CD14-positive monocyte (primary cell): ENCODE results near the gene EVL. TPM values are rescaled to one million over a fixed set of nuclear protein-coding genes. Genes with fewer than 3 reads are reported as not detected.

ENCODE experiments used
- DNase-seq, 3 donors: peaks; one replicate each; pipeline ENCODE4 v3.0.0-alpha.2; 2011 to 2022
- H2AFZ ChIP-seq: 2 replicates; pipeline ENCODE4 v1.6.0; 2012; ENCODE audit warnings: mild to moderate bottlenecking, low read depth, low read length, inconsistent platforms; ENCODE audit not compliant: insufficient read depth, poor library complexity, severe bottlenecking
- H3K27ac ChIP-seq, 2 donors: 1 replicate in 1 of 2; 2 replicates in 1 of 2; pipeline ENCODE4 v1.5.1; 2012 to 2013; ENCODE audit warnings: low read length in 2 of 2, control low read depth in 1 of 2, inconsistent platforms in 1 of 2, low read depth in 1 of 2, mild to moderate bottlenecking in 1 of 2
- H3K27me3 ChIP-seq, 2 donors: one replicate each; pipeline versions ENCODE4 v1.6.0 to v1.6.1; 2011 to 2013; ENCODE audit warnings: low read length in 2 of 2; ENCODE audit not compliant: control insufficient read depth in 2 of 2, insufficient read depth in 2 of 2
- H3K36me3 ChIP-seq, 2 donors: replicated peaks in 1 of 2; 1 replicate in 1 of 2; 2 replicates in 1 of 2; pipeline versions ENCODE4 v1.5.1 to v1.6.1; 2012 to 2013; ENCODE audit warnings: low read length in 2 of 2, control low read depth in 1 of 2, inconsistent platforms in 1 of 2, mild to moderate bottlenecking in 1 of 2; ENCODE audit not compliant: insufficient read depth in 2 of 2, control insufficient read depth in 1 of 2
- H3K4me1 ChIP-seq, 2 donors: 1 replicate in 1 of 2; 2 replicates in 1 of 2; pipeline versions ENCODE4 v1.5.1 to v1.6.1; 2012 to 2013; ENCODE audit warnings: low read length in 2 of 2, control low read depth in 1 of 2, inconsistent platforms in 1 of 2, mild to moderate bottlenecking in 1 of 2, moderate library complexity in 1 of 2; ENCODE audit not compliant: insufficient read depth in 2 of 2, control insufficient read depth in 1 of 2
- H3K4me2 ChIP-seq: replicated peaks from 2 replicates; pipeline ENCODE3; 2012; ENCODE audit warnings: low read length, moderate library complexity, mild to moderate bottlenecking; ENCODE audit not compliant: poor library complexity, severe bottlenecking; ENCODE audit errors: extremely low read depth
- H3K4me3 ChIP-seq, 3 experiments: fragments of 200-600 bp in 1 of 3; sonication (generic) in 1 of 3; replicated peaks in 1 of 3; 1 replicate in 2 of 3; 2 replicates in 1 of 3; pipeline ENCODE4 v1.5.1; 2011 to 2013; ENCODE audit warnings: low read length in 3 of 3, mild to moderate bottlenecking in 3 of 3, control low read depth in 2 of 3, low read depth in 2 of 3, inconsistent platforms in 1 of 3, moderate library complexity in 1 of 3
- H3K79me2 ChIP-seq: 2 replicates; pipeline ENCODE4 v1.6.0; 2012; ENCODE audit warnings: mild to moderate bottlenecking, control low read depth, inconsistent platforms, low read length, moderate library complexity; ENCODE audit not compliant: insufficient read depth
- H3K9ac ChIP-seq: 2 replicates; pipeline ENCODE4 v1.6.0; 2017; ENCODE audit warnings: low read length, mild to moderate bottlenecking; ENCODE audit not compliant: insufficient read depth, poor library complexity, severe bottlenecking
- H3K9me3 ChIP-seq, 2 donors: replicated peaks in 1 of 2; 1 replicate in 1 of 2; 2 replicates in 1 of 2; pipeline versions ENCODE4 v1.5.1 to v1.6.1; 2012 to 2013; ENCODE audit warnings: low read length in 2 of 2, control low read depth in 1 of 2; ENCODE audit not compliant: control insufficient read depth in 1 of 2, insufficient read depth in 1 of 2
- H4K20me1 ChIP-seq: 2 replicates; pipeline ENCODE4 v1.6.0; 2012; ENCODE audit warnings: mild to moderate bottlenecking, low read length, control low read depth, moderate library complexity; ENCODE audit not compliant: insufficient read depth
- H3K27ac Mint-ChIP-seq, 7 donors: one replicate each; pipeline ENCODE4 v1.8.0; 2020; ENCODE audit warnings: mild to moderate bottlenecking in 7 of 7, mixed read lengths in 7 of 7, moderate library complexity in 6 of 7, inconsistent platforms in 2 of 7
- H3K27me3 Mint-ChIP-seq, 3 donors: one replicate each; pipeline ENCODE4 v1.8.0; 2021 to 2022; ENCODE audit warnings: low read depth in 3 of 3, mild to moderate bottlenecking in 3 of 3, mixed read lengths in 3 of 3, moderate library complexity in 3 of 3, inconsistent platforms in 1 of 3
- H3K36me3 Mint-ChIP-seq, 2 donors: one replicate each; pipeline ENCODE4 v1.8.0; 2020; ENCODE audit warnings: mixed read lengths in 2 of 2, inconsistent platforms in 1 of 2, mild to moderate bottlenecking in 1 of 2
- H3K4me1 Mint-ChIP-seq: one replicate; pipeline ENCODE4 v1.8.0; 2020; ENCODE audit warnings: mild to moderate bottlenecking, mixed read lengths
- H3K4me3 Mint-ChIP-seq, 2 donors: one replicate each; pipeline ENCODE4 v1.8.0; 2020; ENCODE audit warnings: mild to moderate bottlenecking in 2 of 2, mixed read lengths in 2 of 2, moderate library complexity in 1 of 2
- H3K9me3 Mint-ChIP-seq, 7 donors: one replicate each; pipeline ENCODE4 v1.8.0; 2020 to 2022; ENCODE audit warnings: mixed read lengths in 7 of 7, mild to moderate bottlenecking in 6 of 7, moderate library complexity in 6 of 7, inconsistent platforms in 2 of 7
- WGBS: methylation state at CpG from one replicate; pipeline ENCODE4 v1.1.5; 2013; ENCODE audit warnings: missing lambda C conversion rate; ENCODE audit not compliant: insufficient coverage; 5-methylcytosine and 5-hydroxymethylcytosine counted together
- intact Hi-C, 2 donors: fragments of 100-400 bp; cut with micrococcal nuclease; formaldehyde crosslinking; loops; one replicate each; pipeline versions ENCODE4 v1.15.0 to v1.15.1; 2023
- polyA plus RNA-seq, 3 donors: library from polyadenylated mRNA; depleted of rRNA in 1 of 3; unstranded in 2 of 3; stranded (reverse) in 1 of 3; fragments of 300-500 nt in 2 of 3; fragments of >200 nt in 1 of 3; fragmentation: Illumina TruSeq in 2 of 3; gene quantifications; 1 replicate in 2 of 3; 2 replicates in 1 of 3; pipeline ENCODE4 v1.2.3, GENCODE V29; 2012 to 2021
- TF ChIP-seq, protein P1 (sequence below): fragments of 200-600 bp; IDR thresholded peaks from one replicate; pipeline ENCODE4 v1.8.0; 2022; ENCODE audit warnings: antibody characterized with exemption, mild to moderate bottlenecking

Gene EVL
- polyA plus RNA-seq, 3 donors: 3.2 to 131 (median 6.7) TPM

DNA sequence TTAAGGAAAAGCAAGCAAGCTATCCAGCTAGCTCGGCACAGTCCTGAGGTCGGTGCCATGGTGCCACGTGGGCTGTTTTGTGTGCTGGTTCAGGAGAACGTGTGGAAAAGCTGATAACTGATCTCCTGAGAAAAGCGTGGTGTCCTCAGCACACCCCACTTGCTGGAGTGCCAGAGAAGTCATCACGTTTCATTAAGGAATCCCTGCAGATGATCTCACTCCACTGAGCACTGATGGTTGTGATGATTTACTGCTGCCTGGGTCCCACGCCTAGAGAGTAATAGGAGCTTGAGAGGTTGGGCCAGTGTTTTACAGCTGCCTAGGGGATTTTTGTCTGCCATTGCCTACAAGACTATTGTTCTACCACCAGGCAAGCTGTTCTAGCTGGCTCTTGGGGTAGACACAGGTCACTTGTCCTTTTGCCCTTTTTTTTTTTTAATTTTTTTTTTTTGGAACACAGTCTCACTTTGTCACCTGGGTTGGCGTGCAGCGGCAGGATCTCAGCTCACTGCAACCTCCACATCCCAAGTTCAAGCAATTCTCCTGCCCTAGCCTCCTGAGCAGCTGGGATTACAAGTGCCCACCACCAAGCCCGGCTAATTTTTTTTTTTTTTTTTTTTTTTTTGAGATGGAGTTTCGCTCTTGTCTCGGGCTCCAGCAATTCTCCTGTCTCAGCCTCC, 42.3 kb upstream of the EVL start:
- Histone ChIP-seq H3K9ac (no peak overlapping the region), H3K4me2 (no peak overlapping the region), H2AFZ (no peak overlapping the region), H3K79me2 (no peaks in the 10 kb centered on the region), H3K4me1 (no peaks in the 10 kb centered on the region), H3K27ac (no peak overlapping the region), H3K27me3 (no peaks in the 10 kb centered on the region), H3K9me3 (no peaks in the 10 kb centered on the region), H3K36me3 (no peaks in the 10 kb centered on the region), H4K20me1 (no peaks in the 10 kb centered on the region), H3K4me3 (no peak overlapping the region)
- DNase-seq: no peak
- intact Hi-C loops: no loop called here
- no peaks in the 10 kb centered on the region for H3K9me3 Mint-ChIP-seq
- H3K27me3 Mint-ChIP-seq: peaks cover 0 to 3% (median 1%) of the 10 kb centered on the region in 3 donors
- TF ChIP-seq, protein P1, sequence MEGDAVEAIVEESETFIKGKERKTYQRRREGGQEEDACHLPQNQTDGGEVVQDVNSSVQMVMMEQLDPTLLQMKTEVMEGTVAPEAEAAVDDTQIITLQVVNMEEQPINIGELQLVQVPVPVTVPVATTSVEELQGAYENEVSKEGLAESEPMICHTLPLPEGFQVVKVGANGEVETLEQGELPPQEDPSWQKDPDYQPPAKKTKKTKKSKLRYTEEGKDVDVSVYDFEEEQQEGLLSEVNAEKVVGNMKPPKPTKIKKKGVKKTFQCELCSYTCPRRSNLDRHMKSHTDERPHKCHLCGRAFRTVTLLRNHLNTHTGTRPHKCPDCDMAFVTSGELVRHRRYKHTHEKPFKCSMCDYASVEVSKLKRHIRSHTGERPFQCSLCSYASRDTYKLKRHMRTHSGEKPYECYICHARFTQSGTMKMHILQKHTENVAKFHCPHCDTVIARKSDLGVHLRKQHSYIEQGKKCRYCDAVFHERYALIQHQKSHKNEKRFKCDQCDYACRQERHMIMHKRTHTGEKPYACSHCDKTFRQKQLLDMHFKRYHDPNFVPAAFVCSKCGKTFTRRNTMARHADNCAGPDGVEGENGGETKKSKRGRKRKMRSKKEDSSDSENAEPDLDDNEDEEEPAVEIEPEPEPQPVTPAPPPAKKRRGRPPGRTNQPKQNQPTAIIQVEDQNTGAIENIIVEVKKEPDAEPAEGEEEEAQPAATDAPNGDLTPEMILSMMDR: no peak
- H3K4me1 Mint-ChIP-seq: no peaks in the 10 kb centered on the region
- no peaks in the 10 kb centered on the region for H3K36me3 Mint-ChIP-seq
- no peak overlapping the region for H3K4me3 Mint-ChIP-seq
- WGBS: 98% methylated on average over 7 of the region's 12 CpGs
- H3K27ac Mint-ChIP-seq: no peak overlapping the region

DNA sequence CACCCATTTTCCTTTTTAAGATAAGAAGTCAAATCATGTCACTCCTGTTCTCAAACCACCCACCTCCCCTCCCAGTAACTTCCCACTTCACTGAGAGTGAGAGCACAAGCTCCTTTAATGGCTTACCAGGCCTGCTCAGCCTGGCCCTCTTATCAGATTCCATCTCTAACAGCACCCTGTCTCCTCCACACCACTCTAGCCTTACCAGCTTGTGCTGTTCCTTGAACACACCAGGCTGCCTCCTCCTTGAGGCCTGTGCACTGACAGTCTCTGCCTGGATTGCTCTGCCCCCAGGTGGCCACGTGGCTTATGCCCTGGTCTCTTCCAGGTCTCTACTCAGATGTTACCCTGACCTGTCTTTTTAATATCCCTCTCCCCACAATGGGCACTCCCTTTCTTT, 40.1 kb upstream of the EVL start:
- Mint-ChIP-seq H3K27me3 (peaks cover 0 to 2% (median under 1%) of the 10 kb centered on the region in 3 donors), H3K4me3 (no peak overlapping the region), H3K27ac (no peak overlapping the region), H3K4me1 (no peaks in the 10 kb centered on the region), H3K36me3 (no peaks in the 10 kb centered on the region), H3K9me3 (no peaks in the 10 kb centered on the region)
- no peak for DNase-seq
- Histone ChIP-seq H3K4me1 (no peaks in the 10 kb centered on the region), H3K36me3 (no peaks in the 10 kb centered on the region), H3K4me3 (no peak overlapping the region), H3K4me2 (no peak overlapping the region), H2AFZ (no peak overlapping the region), H3K27me3 (no peaks in the 10 kb centered on the region), H3K27ac (no peak overlapping the region), H3K9ac (no peak overlapping the region), H4K20me1 (no peaks in the 10 kb centered on the region), H3K9me3 (no peaks in the 10 kb centered on the region), H3K79me2 (no peaks in the 10 kb centered on the region)
- intact Hi-C loops: no loop called here
- WGBS: 0% methylated on average over 1 of the region's 1 CpG
- TF ChIP-seq, protein P1: no peak
